ENCODE results near the gene DROSHA. TPM values are rescaled to one million over a fixed set of nuclear protein-coding genes. Genes with fewer than 3 reads are reported as not detected.

DROSHA gene
- polyA plus RNA-seq, 3 donors = 2.2 to 12.6 (median 7.6) TPM

- Histone ChIP-seq H3K4me2 (replicated peaks; ENCODE audit: extremely low read depth, low read length, poor library complexity, severe bottlenecking) (no peak overlapping the region), H3K36me3 (replicated peaks in 1 of 2; ENCODE audit: control insufficient read depth in 1 of 2, insufficient read depth in 2 of 2, low read length in 2 of 2) (peaks cover 37 to 72% of the 10 kb centered on the region in 2 donors), H3K4me1 (ENCODE audit: control insufficient read depth in 1 of 2, insufficient read depth in 2 of 2, low read length in 2 of 2) (no peaks in the 10 kb centered on the region), H3K4me3 (replicated peaks in 1 of 3; ENCODE audit: low read depth in 2 of 3, low read length in 3 of 3) (no peak overlapping the region), H3K79me2 (ENCODE audit: insufficient read depth, low read length) (no peaks in the 10 kb centered on the region), H2AFZ (ENCODE audit: insufficient read depth, low read depth, low read length, poor library complexity, severe bottlenecking) (no peak overlapping the region), H3K9me3 (replicated peaks in 1 of 2; ENCODE audit: control insufficient read depth in 1 of 2, insufficient read depth in 1 of 2, low read length in 2 of 2) (peaks cover 8 to 9% of the 10 kb centered on the region in 2 donors), H3K27ac (ENCODE audit: low read depth in 1 of 2, low read length in 2 of 2) (no peak overlapping the region), H4K20me1 (ENCODE audit: insufficient read depth, low read length) (no peaks in the 10 kb centered on the region), H3K9ac (ENCODE audit: insufficient read depth, low read length, poor library complexity, severe bottlenecking) (no peak overlapping the region), H3K27me3 (ENCODE audit: control insufficient read depth in 2 of 2, insufficient read depth in 2 of 2, low read length in 2 of 2) (no peaks in the 10 kb centered on the region)
- H3K4me1 Mint-ChIP-seq = no peaks in the 10 kb centered on the region
- intact Hi-C loops (cut with micrococcal nuclease) = no loop called here
- no CpG with 5 or more reads among the region's 2 CpGs for WGBS (ENCODE audit: insufficient coverage)
- H3K27me3 Mint-ChIP-seq (ENCODE audit: low read depth in 3 of 3) = no peaks in the 10 kb centered on the region
- no peak for TF ChIP-seq CTCF (IDR thresholded peaks at IDR 0.05)
- H3K27ac Mint-ChIP-seq = no peak overlapping the region
- peaks cover 61 to 85% of the 10 kb centered on the region in 2 donors for H3K36me3 Mint-ChIP-seq
- no peak for DNase-seq
- H3K4me3 Mint-ChIP-seq = no peak overlapping the region
- H3K9me3 Mint-ChIP-seq = peaks cover 11 to 32% (median 19%) of the 10 kb centered on the region in 7 donors
These were observed 76.7 kb downstream of the DROSHA start for GRCh38 chr5:31455172-31455571.

GRCh38 chr5:31453522-31453921 lies 78.4 kb downstream of the DROSHA start:
- Histone ChIP-seq H3K36me3 (replicated peaks in 1 of 2; ENCODE audit: control insufficient read depth in 1 of 2, insufficient read depth in 2 of 2, low read length in 2 of 2) (peaks cover 40 to 72% of the 10 kb centered on the region in 2 donors), H2AFZ (ENCODE audit: insufficient read depth, low read depth, low read length, poor library complexity, severe bottlenecking) (no peak overlapping the region), H3K4me2 (replicated peaks; ENCODE audit: extremely low read depth, low read length, poor library complexity, severe bottlenecking) (no peak overlapping the region), H3K27ac (ENCODE audit: low read depth in 1 of 2, low read length in 2 of 2) (no peak overlapping the region), H3K4me1 (ENCODE audit: control insufficient read depth in 1 of 2, insufficient read depth in 2 of 2, low read length in 2 of 2) (no peaks in the 10 kb centered on the region), H3K27me3 (ENCODE audit: control insufficient read depth in 2 of 2, insufficient read depth in 2 of 2, low read length in 2 of 2) (no peaks in the 10 kb centered on the region), H3K9ac (ENCODE audit: insufficient read depth, low read length, poor library complexity, severe bottlenecking) (no peak overlapping the region), H3K4me3 (replicated peaks in 1 of 3; ENCODE audit: low read depth in 2 of 3, low read length in 3 of 3) (no peak overlapping the region), H4K20me1 (ENCODE audit: insufficient read depth, low read length) (no peaks in the 10 kb centered on the region), H3K9me3 (replicated peaks in 1 of 2; ENCODE audit: control insufficient read depth in 1 of 2, insufficient read depth in 1 of 2, low read length in 2 of 2) (peaks cover 8 to 9% of the 10 kb centered on the region in 2 donors), H3K79me2 (ENCODE audit: insufficient read depth, low read length) (no peaks in the 10 kb centered on the region)
- peaks cover 68 to 88% of the 10 kb centered on the region in 2 donors for H3K36me3 Mint-ChIP-seq
- WGBS (ENCODE audit: insufficient coverage) = 100% methylated on average over 2 of the region's 2 CpGs
- H3K9me3 Mint-ChIP-seq = peaks cover 11 to 27% (median 19%) of the 10 kb centered on the region in 7 donors
- intact Hi-C loops (cut with micrococcal nuclease) = no loop called here
- H3K27ac Mint-ChIP-seq = no peak overlapping the region
- no peak overlapping the region for H3K4me3 Mint-ChIP-seq
- DNase-seq = no peak
- no peaks in the 10 kb centered on the region for H3K4me1 Mint-ChIP-seq
- H3K27me3 Mint-ChIP-seq (ENCODE audit: low read depth in 3 of 3) = peaks cover 0 to 2% (median 0%) of the 10 kb centered on the region in 3 donors
- TF ChIP-seq CTCF (IDR thresholded peaks at IDR 0.05) = no peak
